HepG2 (cell line): ENCODE measurements around the gene UBE2O. TPM values are rescaled to one million over a fixed set of nuclear protein-coding genes. Genes with fewer than 3 reads are reported as not detected.

Source experiments
- BCL6 ChIP-seq: IDR thresholded peaks from 2 replicates; pipeline ENCODE4 v1.6.1; 2016; ENCODE audit warnings: missing genetic modification reagents, missing compliant biosample characterization
- CBX2 ChIP-seq, 2 experiments: fragments of 200-600 bp in 1 of 2; sonication (generic); formaldehyde crosslinking in 1 of 2; IDR thresholded peaks; 2 replicates each; pipeline versions ENCODE4 v1.7.0 to v1.8.1; 2018 to 2022; ENCODE audit warnings: low read depth in 2 of 2, low read length in 1 of 2, mild to moderate bottlenecking in 1 of 2, missing genetic modification reagents in 1 of 2
- CEBPG ChIP-seq: IDR thresholded peaks from 2 replicates; pipeline ENCODE4 v1.6.1; 2016
- TARDBP ChIP-seq: sonication (generic); formaldehyde crosslinking; IDR thresholded peaks from 2 replicates; pipeline ENCODE4 v1.8.0; 2022; ENCODE audit warnings: mild to moderate bottlenecking, missing genetic modification reagents
- ZNF160 ChIP-seq: sonication (generic); formaldehyde crosslinking; IDR thresholded peaks from 2 replicates; pipeline ENCODE4 v1.8.0; 2022; ENCODE audit warnings: mild to moderate bottlenecking, inconsistent platforms, missing genetic modification reagents
- ZNF180 ChIP-seq: sonication (generic); formaldehyde crosslinking; IDR thresholded peaks from 2 replicates; pipeline ENCODE4 v1.4.0; 2020; ENCODE audit warnings: low read depth, missing genetic modification reagents, borderline replicate concordance
- ZNF781 ChIP-seq: sonication (generic); formaldehyde crosslinking; IDR thresholded peaks from 2 replicates; pipeline ENCODE4 v1.5.1; 2020; ENCODE audit warnings: borderline replicate concordance, mild to moderate bottlenecking, missing genetic modification reagents; ENCODE audit errors: not compliant biosample characterization
- polyA plus RNA-seq, 8 experiments: library from polyadenylated mRNA; depleted of rRNA in 3 of 8; stranded (reverse) in 7 of 8; unstranded in 1 of 8; fragments of >200 nt; fragmentation: Illumina TruSeq in 4 of 8; extraction: Trizol in 4 of 8; gene quantifications; 2 replicates each; pipeline versions ENCODE4 v1.2.1 to v1.2.3, GENCODE V29; 2011 to 2016; ENCODE audit warnings: low read depth in 4 of 8, missing spikeins in 1 of 8, mixed read lengths in 1 of 8; ENCODE audit not compliant: insufficient read depth in 1 of 8
- total RNA-seq, 5 experiments: library from RNA; depleted of rRNA; stranded (reverse); fragments of >200 nt; fragmentation: Illumina TruSeq; extraction: Trizol; gene quantifications; 2 replicates each; pipeline ENCODE4 v1.2.3, GENCODE V29; 2016; ENCODE audit warnings: low read depth in 1 of 5
- TF ChIP-seq, protein P1 (sequence below), 2 experiments: fragments of 450-650 bp in 1 of 2; sonication (generic) in 1 of 2; formaldehyde crosslinking in 1 of 2; IDR thresholded peaks; 2 replicates each; pipeline versions ENCODE4 v1.6.1 to v1.8.0; 2016 to 2022; ENCODE audit warnings: antibody characterized with exemption in 1 of 2, mild to moderate bottlenecking in 1 of 2, missing genetic modification reagents in 1 of 2
- TF ChIP-seq, protein P2 (sequence below): sonication (generic); formaldehyde crosslinking; IDR thresholded peaks from 2 replicates; pipeline ENCODE4 v1.8.0; 2022; ENCODE audit warnings: missing genetic modification reagents, mild to moderate bottlenecking, moderate library complexity, borderline replicate concordance
- TF ChIP-seq, protein P3 (sequence below): sonication (generic); formaldehyde crosslinking; IDR thresholded peaks from 2 replicates; pipeline ENCODE4 v1.8.0; 2023; ENCODE audit warnings: mild to moderate bottlenecking, missing genetic modification reagents

Gene UBE2O
- total and polyA plus RNA-seq, 2 of the 13 experiments (the other 11 are each of a cell fraction or from before 2014, with no cell fraction given) = 21.5 to 23.5 TPM

DNA sequence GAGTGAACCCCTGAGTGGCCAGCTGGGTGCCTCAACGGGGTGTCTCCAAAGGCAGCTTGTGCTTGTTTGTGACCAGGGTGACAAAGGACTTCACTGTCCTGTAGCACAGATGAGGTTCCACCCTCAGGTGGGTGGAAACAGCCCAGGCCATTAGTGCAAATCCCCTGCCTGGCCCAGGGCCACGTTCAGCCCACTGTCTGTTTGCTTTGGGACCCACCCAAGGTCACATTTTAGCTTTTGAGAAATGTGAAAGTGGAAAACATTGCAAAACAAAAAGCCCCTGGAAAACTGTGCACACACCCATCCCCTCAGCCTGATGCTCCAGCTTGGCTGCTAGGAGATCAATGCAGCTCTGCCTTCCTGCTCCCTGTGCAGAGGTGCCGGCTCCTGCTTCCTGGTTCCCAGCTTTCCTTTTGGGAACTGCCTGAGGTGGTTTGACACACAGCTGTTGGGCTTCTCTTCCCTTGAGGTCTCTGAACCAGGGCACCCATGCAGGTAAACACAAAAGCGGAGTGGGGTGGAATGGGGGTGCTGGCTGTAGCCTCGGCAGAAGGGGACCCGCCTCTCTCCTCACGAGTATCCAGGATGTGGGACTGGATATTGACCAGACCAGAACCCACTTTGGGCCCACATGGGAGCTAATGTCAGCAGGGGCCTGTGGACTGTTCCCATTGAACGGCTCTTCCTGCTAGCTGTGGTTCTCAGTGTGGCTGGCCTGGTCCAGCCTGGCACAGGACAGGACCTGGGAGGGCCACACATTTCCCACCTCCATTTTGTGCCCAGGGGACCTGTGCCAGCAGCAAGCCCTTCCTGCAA lies 76.4 kb downstream of the UBE2O start (continued):
- TF ChIP-seq, protein P1, sequence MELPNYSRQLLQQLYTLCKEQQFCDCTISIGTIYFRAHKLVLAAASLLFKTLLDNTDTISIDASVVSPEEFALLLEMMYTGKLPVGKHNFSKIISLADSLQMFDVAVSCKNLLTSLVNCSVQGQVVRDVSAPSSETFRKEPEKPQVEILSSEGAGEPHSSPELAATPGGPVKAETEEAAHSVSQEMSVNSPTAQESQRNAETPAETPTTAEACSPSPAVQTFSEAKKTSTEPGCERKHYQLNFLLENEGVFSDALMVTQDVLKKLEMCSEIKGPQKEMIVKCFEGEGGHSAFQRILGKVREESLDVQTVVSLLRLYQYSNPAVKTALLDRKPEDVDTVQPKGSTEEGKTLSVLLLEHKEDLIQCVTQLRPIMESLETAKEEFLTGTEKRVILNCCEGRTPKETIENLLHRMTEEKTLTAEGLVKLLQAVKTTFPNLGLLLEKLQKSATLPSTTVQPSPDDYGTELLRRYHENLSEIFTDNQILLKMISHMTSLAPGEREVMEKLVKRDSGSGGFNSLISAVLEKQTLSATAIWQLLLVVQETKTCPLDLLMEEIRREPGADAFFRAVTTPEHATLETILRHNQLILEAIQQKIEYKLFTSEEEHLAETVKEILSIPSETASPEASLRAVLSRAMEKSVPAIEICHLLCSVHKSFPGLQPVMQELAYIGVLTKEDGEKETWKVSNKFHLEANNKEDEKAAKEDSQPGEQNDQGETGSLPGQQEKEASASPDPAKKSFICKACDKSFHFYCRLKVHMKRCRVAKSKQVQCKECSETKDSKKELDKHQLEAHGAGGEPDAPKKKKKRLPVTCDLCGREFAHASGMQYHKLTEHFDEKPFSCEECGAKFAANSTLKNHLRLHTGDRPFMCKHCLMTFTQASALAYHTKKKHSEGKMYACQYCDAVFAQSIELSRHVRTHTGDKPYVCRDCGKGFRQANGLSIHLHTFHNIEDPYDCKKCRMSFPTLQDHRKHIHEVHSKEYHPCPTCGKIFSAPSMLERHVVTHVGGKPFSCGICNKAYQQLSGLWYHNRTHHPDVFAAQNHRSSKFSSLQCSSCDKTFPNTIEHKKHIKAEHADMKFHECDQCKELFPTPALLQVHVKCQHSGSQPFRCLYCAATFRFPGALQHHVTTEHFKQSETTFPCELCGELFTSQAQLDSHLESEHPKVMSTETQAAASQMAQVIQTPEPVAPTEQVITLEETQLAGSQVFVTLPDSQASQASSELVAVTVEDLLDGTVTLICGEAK (IDR thresholded peaks at IDR 0.05) = no peak
- TF ChIP-seq, protein P1 (CRISPR knock-in tag; IDR thresholded peaks at IDR 0.05) = peak; percentile 33; the same call in 1 of the 2 replicates
- peak; percentile 35 for TF ChIP-seq ZNF781
- TF ChIP-seq ZNF160 (CRISPR knock-in tag) = peak; percentile 98
- TF ChIP-seq BCL6 (CRISPR knock-in tag) = peak; percentile 96
- peak; percentile 96 for TF ChIP-seq TARDBP (CRISPR knock-in tag)
- TF ChIP-seq CEBPG (CRISPR knock-in tag) = peak; percentile 90
- TF ChIP-seq, protein P2, sequence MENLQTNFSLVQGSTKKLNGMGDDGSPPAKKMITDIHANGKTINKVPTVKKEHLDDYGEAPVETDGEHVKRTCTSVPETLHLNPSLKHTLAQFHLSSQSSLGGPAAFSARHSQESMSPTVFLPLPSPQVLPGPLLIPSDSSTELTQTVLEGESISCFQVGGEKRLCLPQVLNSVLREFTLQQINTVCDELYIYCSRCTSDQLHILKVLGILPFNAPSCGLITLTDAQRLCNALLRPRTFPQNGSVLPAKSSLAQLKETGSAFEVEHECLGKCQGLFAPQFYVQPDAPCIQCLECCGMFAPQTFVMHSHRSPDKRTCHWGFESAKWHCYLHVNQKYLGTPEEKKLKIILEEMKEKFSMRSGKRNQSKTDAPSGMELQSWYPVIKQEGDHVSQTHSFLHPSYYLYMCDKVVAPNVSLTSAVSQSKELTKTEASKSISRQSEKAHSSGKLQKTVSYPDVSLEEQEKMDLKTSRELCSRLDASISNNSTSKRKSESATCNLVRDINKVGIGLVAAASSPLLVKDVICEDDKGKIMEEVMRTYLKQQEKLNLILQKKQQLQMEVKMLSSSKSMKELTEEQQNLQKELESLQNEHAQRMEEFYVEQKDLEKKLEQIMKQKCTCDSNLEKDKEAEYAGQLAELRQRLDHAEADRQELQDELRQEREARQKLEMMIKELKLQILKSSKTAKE (CRISPR knock-in tag) = peak; percentile 86; the same call in 1 of the 2 replicates
- TF ChIP-seq, protein P3, sequence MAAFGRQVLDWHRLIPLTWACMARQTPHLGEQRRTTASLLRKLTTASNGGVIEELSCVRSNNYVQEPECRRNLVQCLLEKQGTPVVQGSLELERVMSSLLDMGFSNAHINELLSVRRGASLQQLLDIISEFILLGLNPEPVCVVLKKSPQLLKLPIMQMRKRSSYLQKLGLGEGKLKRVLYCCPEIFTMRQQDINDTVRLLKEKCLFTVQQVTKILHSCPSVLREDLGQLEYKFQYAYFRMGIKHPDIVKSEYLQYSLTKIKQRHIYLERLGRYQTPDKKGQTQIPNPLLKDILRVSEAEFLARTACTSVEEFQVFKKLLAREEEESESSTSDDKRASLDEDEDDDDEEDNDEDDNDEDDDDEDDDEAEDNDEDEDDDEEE = peak; percentile 17; the same call in 1 of the 2 replicates
- no peak for TF ChIP-seq CBX2 (IDR thresholded peaks at IDR 0.05; ENCODE audit: low read depth, low read length)
- TF ChIP-seq CBX2 (CRISPR knock-in tag; IDR thresholded peaks at IDR 0.05; ENCODE audit: low read depth) = no peak
- TF ChIP-seq ZNF180 (CRISPR knock-in tag) = no peak
